H9 (cell line): Measurements from ENCODE around the gene CD247. TPM values are rescaled to one million over a fixed set of nuclear protein-coding genes. Genes with fewer than 3 reads are reported as not detected.

Experiments
- DNase-seq: peaks from one replicate; pipeline ENCODE4 v3.0.0-alpha.2; 2017
- H2AFZ ChIP-seq: one replicate; pipeline ENCODE4 v1.6.1; 2013; ENCODE audit warnings: mild to moderate bottlenecking, low read length, control low read depth, moderate library complexity
- H2AK5ac ChIP-seq: 2 replicates; pipeline ENCODE4 v1.6.1; 2013; ENCODE audit warnings: low read length, control low read depth, mixed read lengths; ENCODE audit not compliant: insufficient read length
- H2BK120ac ChIP-seq: one replicate; pipeline ENCODE4 v1.6.1; 2013; ENCODE audit warnings: low read depth, mild to moderate bottlenecking, low read length, control low read depth, inconsistent platforms; ENCODE audit not compliant: poor library complexity, severe bottlenecking
- H2BK12ac ChIP-seq: 2 replicates; pipeline ENCODE4 v1.6.1; 2013; ENCODE audit warnings: low read length, control low read depth, mixed read lengths, low read depth; ENCODE audit not compliant: insufficient read length
- H2BK15ac ChIP-seq: 2 replicates; pipeline ENCODE4 v1.6.1; 2013; ENCODE audit warnings: low read depth, low read length, control low read depth
- H2BK20ac ChIP-seq: one replicate; pipeline ENCODE4 v1.6.1; 2013; ENCODE audit warnings: low read depth, mild to moderate bottlenecking, low read length, control low read depth, inconsistent platforms; ENCODE audit not compliant: poor library complexity, severe bottlenecking
- H2BK5ac ChIP-seq: 2 replicates; pipeline ENCODE4 v1.6.1; 2013; ENCODE audit warnings: low read length, control low read depth, mixed read lengths; ENCODE audit not compliant: insufficient read length
- H3K14ac ChIP-seq: 2 replicates; pipeline ENCODE4 v1.6.1; 2013; ENCODE audit warnings: low read length, control low read depth; ENCODE audit not compliant: insufficient read depth
- H3K18ac ChIP-seq: 2 replicates; pipeline ENCODE4 v1.6.1; 2013; ENCODE audit warnings: low read depth, mild to moderate bottlenecking, mixed read lengths, low read length, control low read depth; ENCODE audit not compliant: insufficient read length
- H3K23ac ChIP-seq: 2 replicates; pipeline ENCODE4 v1.6.1; 2013; ENCODE audit warnings: low read length, control low read depth, mixed read lengths, low read depth; ENCODE audit not compliant: insufficient read length
- H3K23me2 ChIP-seq: 2 replicates; pipeline ENCODE4 v1.6.1; 2013; ENCODE audit warnings: low read depth, mild to moderate bottlenecking, mixed read lengths, low read length, control low read depth; ENCODE audit not compliant: insufficient read length, poor library complexity, severe bottlenecking
- H3K27ac ChIP-seq: 2 replicates; pipeline ENCODE4 v1.5.1; 2013; ENCODE audit warnings: low read length, control low read depth, mixed read lengths, low read depth; ENCODE audit not compliant: insufficient read length
- H3K27me3 ChIP-seq: 2 replicates; pipeline ENCODE4 v1.6.1; 2013; ENCODE audit warnings: low read length, control low read depth, inconsistent platforms; ENCODE audit not compliant: insufficient read depth
- H3K4ac ChIP-seq: 2 replicates; pipeline ENCODE4 v1.6.1; 2013; ENCODE audit warnings: low read depth, mild to moderate bottlenecking, control low read depth, inconsistent platforms, low read length, moderate library complexity
- H3K4me1 ChIP-seq: 2 replicates; pipeline ENCODE4 v1.6.1; 2013; ENCODE audit warnings: low read length, control low read depth, inconsistent platforms; ENCODE audit not compliant: insufficient read depth
- H3K4me2 ChIP-seq: 2 replicates; pipeline ENCODE4 v1.6.1; 2013; ENCODE audit warnings: low read length, control low read depth, mixed read lengths; ENCODE audit not compliant: insufficient read length, insufficient read depth
- H3K56ac ChIP-seq: 2 replicates; pipeline ENCODE4 v1.6.1; 2013; ENCODE audit warnings: low read depth, mild to moderate bottlenecking, mixed read lengths, low read length, control low read depth; ENCODE audit not compliant: insufficient read length
- H3K79me1 ChIP-seq: 2 replicates; pipeline ENCODE4 v1.6.1; 2013; ENCODE audit warnings: low read depth, mild to moderate bottlenecking, moderate library complexity, low read length, control low read depth, inconsistent platforms; ENCODE audit not compliant: insufficient read depth, poor library complexity, severe bottlenecking
- H3K79me2 ChIP-seq: 2 replicates; pipeline ENCODE4 v1.6.1; 2013; ENCODE audit warnings: low read length, control low read depth, inconsistent platforms; ENCODE audit not compliant: insufficient read depth
- H3K9ac ChIP-seq: 2 replicates; pipeline ENCODE4 v1.6.1; 2013; ENCODE audit warnings: low read length, control low read depth, mixed read lengths; ENCODE audit not compliant: insufficient read length; ENCODE audit errors: extremely low read depth
- H3K9me3 ChIP-seq: one replicate; pipeline ENCODE4 v1.6.1; 2013; ENCODE audit warnings: low read depth, low read length, inconsistent platforms; ENCODE audit not compliant: control insufficient read depth
- H3T11ph ChIP-seq: one replicate; pipeline ENCODE4 v1.6.1; 2013; ENCODE audit warnings: mild to moderate bottlenecking, low read length, control low read depth, inconsistent platforms
- H4K20me1 ChIP-seq: one replicate; pipeline ENCODE4 v1.6.1; 2013; ENCODE audit not compliant: control insufficient read depth, insufficient read length, insufficient read depth
- H4K5ac ChIP-seq: 2 replicates; pipeline ENCODE4 v1.6.1; 2013; ENCODE audit warnings: low read depth, mild to moderate bottlenecking, mixed read lengths, low read length, control low read depth; ENCODE audit not compliant: insufficient read length
- H4K8ac ChIP-seq: replicated peaks from 2 replicates; pipeline ENCODE4 v1.6.1; 2013; ENCODE audit warnings: low read length, control low read depth, mixed read lengths, low read depth; ENCODE audit not compliant: insufficient read length
- H4K91ac ChIP-seq: 2 replicates; pipeline ENCODE4 v1.6.1; 2013; ENCODE audit warnings: low read depth, mild to moderate bottlenecking, moderate library complexity, mixed read lengths, low read length, control low read depth; ENCODE audit not compliant: insufficient read length
- H3K27ac Mint-ChIP-seq, 3 experiments: 2 replicates in 2 of 3; 3 replicates in 1 of 3; pipeline ENCODE4 v1.8.0; 2020 to 2021; ENCODE audit warnings: mixed read lengths in 3 of 3, mild to moderate bottlenecking in 1 of 3, moderate library complexity in 1 of 3
- H3K27me3 Mint-ChIP-seq: 2 replicates; pipeline ENCODE4 v1.8.0; 2021; ENCODE audit warnings: low read depth, mild to moderate bottlenecking, moderate library complexity, mixed read lengths
- H3K36me3 Mint-ChIP-seq, 3 experiments: 2 replicates in 2 of 3; 3 replicates in 1 of 3; pipeline ENCODE4 v1.8.0; 2020 to 2021; ENCODE audit warnings: low read depth in 3 of 3, mixed read lengths in 3 of 3; ENCODE audit not compliant: insufficient read depth in 1 of 3
- H3K4me1 Mint-ChIP-seq, 2 experiments: 2 replicates each; pipeline ENCODE4 v1.8.0; 2020; ENCODE audit warnings: mixed read lengths in 2 of 2
- H3K4me3 Mint-ChIP-seq, 2 experiments: 2 replicates in 1 of 2; 3 replicates in 1 of 2; pipeline ENCODE4 v1.8.0; 2020 to 2021; ENCODE audit warnings: mild to moderate bottlenecking in 2 of 2, mixed read lengths in 2 of 2, moderate library complexity in 1 of 2
- H3K9me3 Mint-ChIP-seq, 2 experiments: 2 replicates in 1 of 2; 3 replicates in 1 of 2; pipeline ENCODE4 v1.8.0; 2020; ENCODE audit warnings: mild to moderate bottlenecking in 2 of 2, mixed read lengths in 2 of 2, moderate library complexity in 1 of 2
- WGBS: extraction: QIAGEN DNeasy Blood & Tissue Kit; methylation state at CpG from one replicate; pipeline ENCODE4 v1.1.7; 2013; ENCODE audit warnings: missing lambda C conversion rate, low lambda C conversion rate, mixed read lengths; ENCODE audit not compliant: insufficient read length; ENCODE audit errors: extremely low coverage; 5-methylcytosine and 5-hydroxymethylcytosine counted together
- total RNA-seq: library from RNA; stranded (reverse); gene quantifications from 2 replicates; pipeline ENCODE4 v1.2.1, GENCODE V29; 2021
- TF ChIP-seq, protein P1 (sequence below): fragments of 200-600 bp; sonication (generic); conservative IDR thresholded peaks from 3 replicates; pipeline ENCODE4 v1.8.0; 2021; ENCODE audit warnings: antibody characterized with exemption, mild to moderate bottlenecking

CD247 gene
- total RNA-seq, 1 experiment from 2014 or later, result 1.2 TPM

DNA sequence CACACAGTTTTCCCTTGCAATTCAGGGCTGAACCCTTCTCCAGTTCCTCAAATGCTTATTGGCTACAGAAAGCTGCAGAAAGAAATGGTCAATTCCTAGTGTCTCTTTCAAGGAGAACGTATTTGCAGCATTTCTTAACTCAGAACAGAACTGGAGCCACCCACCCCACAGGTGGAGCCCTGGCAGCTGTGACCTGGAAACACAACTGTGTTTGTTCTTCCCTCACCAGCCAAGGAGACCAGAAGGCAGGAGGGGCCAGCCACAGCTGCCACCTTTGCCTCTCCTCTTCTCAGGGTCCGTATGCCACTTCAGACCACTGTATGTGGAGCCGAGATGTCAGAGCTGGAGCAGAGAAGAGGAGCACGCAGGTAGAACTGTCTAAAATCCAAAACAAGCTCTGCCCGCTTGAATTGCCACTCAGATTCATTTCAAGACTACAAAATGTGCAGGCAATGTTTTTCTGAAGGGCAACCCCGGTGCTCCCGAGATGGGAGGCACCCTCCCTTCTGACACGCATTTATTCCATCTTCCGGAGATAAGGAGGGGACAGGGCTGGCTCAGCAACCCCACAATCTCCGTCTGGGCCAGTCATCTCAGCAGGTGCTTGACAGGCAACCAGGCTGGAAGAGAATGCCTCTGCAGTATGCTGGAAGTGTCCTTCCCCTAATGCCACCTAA lies 16.7 kb downstream of the CD247 start:
- Histone ChIP-seq H2AK5ac (no peak overlapping the region), H2BK120ac (no peak overlapping the region), H3K56ac (no peak overlapping the region), H4K5ac (no peak overlapping the region), H3K27me3 (no peaks in the 10 kb centered on the region), H4K20me1 (no peaks in the 10 kb centered on the region), H3K23me2 (no peaks in the 10 kb centered on the region), H2BK20ac (no peak overlapping the region), H4K91ac (no peak overlapping the region), H3K79me1 (no peaks in the 10 kb centered on the region), H2BK5ac (no peak overlapping the region), H3K4me1 (peaks cover 11% of the 10 kb centered on the region; the same call in 1 of the 2 replicates), H4K8ac (no peak overlapping the region), H3K9me3 (no peaks in the 10 kb centered on the region), H3K27ac (no peak overlapping the region), H3K4me2 (no peak overlapping the region), H3K14ac (no peak overlapping the region; the same call in 1 of the 2 replicates), H2BK12ac (no peak overlapping the region), H3K79me2 (no peaks in the 10 kb centered on the region), H3K23ac (no peak overlapping the region), H3K4ac (no peak overlapping the region), H2AFZ (no peak overlapping the region), H2BK15ac (no peak overlapping the region), H3K18ac (no peak overlapping the region), H3T11ph (no peak overlapping the region), H3K9ac (no peak overlapping the region)
- Mint-ChIP-seq H3K4me1 (peaks cover 30 to 34% of the 10 kb centered on the region in 2 experiments), H3K27me3 (peaks cover 14% of the 10 kb centered on the region), H3K36me3 (no peaks in the 10 kb centered on the region), H3K27ac (no peak overlapping the region; a peak in 1 of 7 replicates), H3K9me3 (no peaks in the 10 kb centered on the region), H3K4me3 (0 out of 5 replicates have a peak overlapping the region, but pooled peaks of 1 of the 2 experiments have one; percentile 8)
- no CpG with 5 or more reads among the region's 10 CpGs for WGBS
- DNase-seq, result no peak
- TF ChIP-seq, protein P1, sequence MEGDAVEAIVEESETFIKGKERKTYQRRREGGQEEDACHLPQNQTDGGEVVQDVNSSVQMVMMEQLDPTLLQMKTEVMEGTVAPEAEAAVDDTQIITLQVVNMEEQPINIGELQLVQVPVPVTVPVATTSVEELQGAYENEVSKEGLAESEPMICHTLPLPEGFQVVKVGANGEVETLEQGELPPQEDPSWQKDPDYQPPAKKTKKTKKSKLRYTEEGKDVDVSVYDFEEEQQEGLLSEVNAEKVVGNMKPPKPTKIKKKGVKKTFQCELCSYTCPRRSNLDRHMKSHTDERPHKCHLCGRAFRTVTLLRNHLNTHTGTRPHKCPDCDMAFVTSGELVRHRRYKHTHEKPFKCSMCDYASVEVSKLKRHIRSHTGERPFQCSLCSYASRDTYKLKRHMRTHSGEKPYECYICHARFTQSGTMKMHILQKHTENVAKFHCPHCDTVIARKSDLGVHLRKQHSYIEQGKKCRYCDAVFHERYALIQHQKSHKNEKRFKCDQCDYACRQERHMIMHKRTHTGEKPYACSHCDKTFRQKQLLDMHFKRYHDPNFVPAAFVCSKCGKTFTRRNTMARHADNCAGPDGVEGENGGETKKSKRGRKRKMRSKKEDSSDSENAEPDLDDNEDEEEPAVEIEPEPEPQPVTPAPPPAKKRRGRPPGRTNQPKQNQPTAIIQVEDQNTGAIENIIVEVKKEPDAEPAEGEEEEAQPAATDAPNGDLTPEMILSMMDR, result no peak
